Tongue (tissue), 2 donors: ENCODE data around the gene CBFA2T3. TPM values are rescaled to one million over a fixed set of nuclear protein-coding genes. Genes with fewer than 3 reads are reported as not detected.
A peak's percentile ranks its signal among the peaks of the same experiment; 100 is the strongest.
"Not testable (repeated sequence)": the region's sequence is repeated elsewhere in the genome, so short reads cannot be mapped to it uniquely, and the experiment has no call there.

Source experiments
- DNase-seq: peaks from one replicate; pipeline ENCODE4 v3.0.0-alpha.2; 2015
- total RNA-seq: library from RNA; depleted of rRNA; stranded (reverse); fragments of >200 nt; gene quantifications from one replicate; pipeline ENCODE4 v1.2.3, GENCODE V29; 2014

The CBFA2T3 gene
- total RNA-seq, 1 donor from 2014 or later: 3.6 TPM

GRCh38 chr16:88908307-88908706 lies 68.7 kb downstream of the CBFA2T3 start:
- no peak for DNase-seq

GRCh38 chr16:88907768-88908167 lies 69.2 kb downstream of the CBFA2T3 start:
- DNase-seq: no peak

- no peak for DNase-seq
Observed at GRCh38 chr16:88906535-88907105, 70.4 kb downstream of the CBFA2T3 start.

- no peak for DNase-seq
Observed at GRCh38 chr16:88906020-88906419, 71.0 kb downstream of the CBFA2T3 start.

- DNase-seq: no peak
Observed at GRCh38 chr16:88905563-88905962, 71.4 kb downstream of the CBFA2T3 start.

- no peak for DNase-seq
Observed at GRCh38 chr16:88904676-88905365, 72.2 kb downstream of the CBFA2T3 start.

GRCh38 chr16:88903267-88903666 lies 73.7 kb downstream of the CBFA2T3 start:
- peak; percentile 64 for DNase-seq

- DNase-seq: no peak
Observed at GRCh38 chr16:88902744-88903143, 74.3 kb downstream of the CBFA2T3 start.

- DNase-seq: no peak
Observed at GRCh38 chr16:88901718-88902337, 75.2 kb downstream of the CBFA2T3 start.

- no peak for DNase-seq
Observed at GRCh38 chr16:88900662-88901052, 76.3 kb downstream of the CBFA2T3 start.

- DNase-seq: no peak
Observed at GRCh38 chr16:88899901-88900661, 76.9 kb downstream of the CBFA2T3 start.

GRCh38 chr16:88897696-88898425 lies 79.1 kb downstream of the CBFA2T3 start:
- DNase-seq: no peak

- DNase-seq: peak; percentile 67
Observed at GRCh38 chr16:88896238-88897070, 80.6 kb downstream of the CBFA2T3 start.

GRCh38 chr16:88895335-88895734 lies 81.7 kb downstream of the CBFA2T3 start:
- DNase-seq: no peak

GRCh38 chr16:88894681-88895300 lies 82.2 kb downstream of the CBFA2T3 start:
- DNase-seq: no peak

- not testable (repeated sequence) for DNase-seq
Observed at GRCh38 chr16:88894266-88894665, 82.7 kb downstream of the CBFA2T3 start.

GRCh38 chr16:88893127-88893968 lies 83.7 kb downstream of the CBFA2T3 start:
- DNase-seq: peak; percentile 62

GRCh38 chr16:88892065-88892464 lies 84.9 kb downstream of the CBFA2T3 start:
- no peak for DNase-seq

GRCh38 chr16:88891083-88891482 lies 85.9 kb downstream of the CBFA2T3 start:
- no peak for DNase-seq
